IMR-90 (cell line): ENCODE measurements around the gene PCBP4. TPM values are rescaled to one million over a fixed set of nuclear protein-coding genes. Genes with fewer than 3 reads are reported as not detected.

Source experiments
- ATAC-seq: fragments of 200-7000 bp; cut with Tn5 transposase; 2 replicates; pipeline ENCODE4 v1.9.1; 2020; ENCODE audit warnings: low read depth, mild to moderate bottlenecking, moderate library complexity
- BruUV-seq: library from RNA; stranded (reverse); fragments of 400-500 nt; replicated peaks from 2 replicates; lab custom pipeline; 2021; lab: Mats Ljungman, UMichigan
- CTCF ChIA-PET: fragments of 300-600 bp; formaldehyde crosslinking; extraction: SDS; loops from one replicate; lab custom pipeline; 2021; ENCODE audit warnings: antibody characterized with exemption; lab: Yijun Ruan, JAX
- POLR2A ChIA-PET: fragments of 300-600 bp; sonication (Branson Sonifier 250); formaldehyde crosslinking; loops from one replicate; lab custom pipeline; 2022; ENCODE audit warnings: antibody characterized with exemption; ENCODE audit not compliant: unreplicated experiment; lab: Charles Lee
- DNase-seq: peaks from one replicate; pipeline ENCODE4 v3.0.0; 2013
- H2AFZ ChIP-seq: replicated peaks from 2 replicates; pipeline ENCODE3; 2013; ENCODE audit warnings: low read length, mild to moderate bottlenecking; ENCODE audit not compliant: poor library complexity
- H2AK5ac ChIP-seq: 2 replicates; pipeline ENCODE4 v1.6.1; 2013; ENCODE audit warnings: low read depth, low read length, inconsistent platforms
- H2AK9ac ChIP-seq: replicated peaks from 2 replicates; pipeline ENCODE3; 2013; ENCODE audit warnings: mild to moderate bottlenecking, low read depth, low read length, moderate library complexity; ENCODE audit not compliant: poor library complexity
- H2BK120ac ChIP-seq: 2 replicates; pipeline ENCODE4 v1.6.1; 2013; ENCODE audit warnings: low read depth, low read length, inconsistent platforms
- H2BK15ac ChIP-seq: 3 replicates; pipeline ENCODE4 v1.6.1; 2013; ENCODE audit warnings: low read depth, low read length, inconsistent platforms
- H2BK20ac ChIP-seq: 2 replicates; pipeline ENCODE4 v1.6.1; 2013; ENCODE audit warnings: low read depth, mild to moderate bottlenecking, inconsistent platforms, low read length, moderate library complexity
- H2BK5ac ChIP-seq: 2 replicates; pipeline ENCODE4 v1.6.1; 2013; ENCODE audit warnings: mild to moderate bottlenecking, low read depth, low read length, inconsistent platforms; ENCODE audit not compliant: poor library complexity, severe bottlenecking
- H3K14ac ChIP-seq: replicated peaks from 2 replicates; pipeline ENCODE4 v1.6.1; 2013; ENCODE audit warnings: low read depth, low read length, inconsistent platforms
- H3K18ac ChIP-seq: 2 replicates; pipeline ENCODE4 v1.6.1; 2013; ENCODE audit warnings: low read depth, low read length, control low read depth
- H3K23ac ChIP-seq: 2 replicates; pipeline ENCODE4 v1.6.1; 2013; ENCODE audit warnings: low read depth, low read length, inconsistent platforms
- H3K27ac ChIP-seq: 2 replicates; pipeline ENCODE4 v1.5.1; 2013; ENCODE audit warnings: mild to moderate bottlenecking, control low read depth, low read length; ENCODE audit not compliant: insufficient read depth
- H3K27me3 ChIP-seq: 2 replicates; pipeline ENCODE4 v1.6.1; 2013; ENCODE audit warnings: low read length; ENCODE audit not compliant: control insufficient read depth, insufficient read depth
- H3K36me3 ChIP-seq: 2 replicates; pipeline ENCODE4 v1.6.1; 2013; ENCODE audit warnings: low read length, mixed read lengths; ENCODE audit not compliant: control insufficient read depth, insufficient read depth
- H3K4ac ChIP-seq: 2 replicates; pipeline ENCODE4 v1.6.1; 2013; ENCODE audit warnings: low read depth, low read length, inconsistent platforms
- H3K4me1 ChIP-seq: 2 replicates; pipeline ENCODE4 v1.6.1; 2013; ENCODE audit warnings: low read length, mixed read lengths; ENCODE audit not compliant: control insufficient read depth, insufficient read depth
- H3K4me2 ChIP-seq: 2 replicates; pipeline ENCODE4 v1.6.1; 2013; ENCODE audit warnings: low read depth, mild to moderate bottlenecking, control low read depth, low read length, moderate library complexity
- H3K4me3 ChIP-seq: 2 replicates; pipeline ENCODE4 v1.5.1; 2013; ENCODE audit warnings: low read depth, mild to moderate bottlenecking, control low read depth, low read length, moderate library complexity; ENCODE audit not compliant: insufficient read depth
- H3K56ac ChIP-seq: 2 replicates; pipeline ENCODE4 v1.6.1; 2013; ENCODE audit warnings: low read length, inconsistent platforms; ENCODE audit not compliant: insufficient read depth; ENCODE audit errors: extremely low read depth
- H3K79me1 ChIP-seq, 2 experiments: 2 replicates each; pipeline ENCODE4 v1.6.1; 2013; ENCODE audit warnings: low read length in 2 of 2, inconsistent platforms in 1 of 2, low read depth in 1 of 2
- H3K9ac ChIP-seq: 2 replicates; pipeline ENCODE4 v1.6.1; 2013; ENCODE audit warnings: low read depth, low read length, control low read depth
- H3K9me1 ChIP-seq: 2 replicates; pipeline ENCODE4 v1.6.1; 2013; ENCODE audit warnings: low read length, inconsistent platforms; ENCODE audit not compliant: insufficient read depth
- H3K9me3 ChIP-seq: 2 replicates; pipeline ENCODE4 v1.6.1; 2013; ENCODE audit warnings: low read length; ENCODE audit not compliant: control insufficient read depth, insufficient read depth
- H4K20me1 ChIP-seq: 2 replicates; pipeline ENCODE4 v1.6.1; 2013; ENCODE audit warnings: low read length, inconsistent platforms; ENCODE audit not compliant: insufficient read depth
- H4K5ac ChIP-seq: 2 replicates; pipeline ENCODE4 v1.6.1; 2013; ENCODE audit warnings: mild to moderate bottlenecking, low read depth, low read length, control low read depth
- H4K8ac ChIP-seq, 2 experiments: 2 replicates each; pipeline ENCODE4 v1.6.1; 2013; ENCODE audit warnings: low read depth in 2 of 2, low read length in 2 of 2, control low read depth in 1 of 2, inconsistent platforms in 1 of 2
- H4K91ac ChIP-seq: 2 replicates; pipeline ENCODE4 v1.6.1; 2013; ENCODE audit warnings: low read depth, low read length, inconsistent platforms; ENCODE audit not compliant: insufficient read depth
- BHLHE40 ChIP-seq: fragments of 150-350 bp; IDR thresholded peaks from 2 replicates; pipeline ENCODE4 v1.6.1; 2016; ENCODE audit warnings: mild to moderate bottlenecking, low read depth, low read length
- CEBPB ChIP-seq: IDR thresholded peaks from 2 replicates; pipeline ENCODE4 v1.6.1; 2012; ENCODE audit warnings: low read depth, low read length, improper control_type of control experiment
- CHD1 ChIP-seq: IDR thresholded peaks from 2 replicates; pipeline ENCODE4 v1.6.1; 2012; ENCODE audit warnings: low read depth, low read length, improper control_type of control experiment
- CTCF ChIP-seq: conservative IDR thresholded peaks from 2 replicates; pipeline ENCODE4 v1.5.1; 2012; ENCODE audit warnings: mild to moderate bottlenecking, low read depth, low read length, improper control_type of control experiment
- MAFK ChIP-seq: IDR thresholded peaks from 2 replicates; pipeline ENCODE4 v1.6.1; 2012; ENCODE audit warnings: low read depth, low read length, improper control_type of control experiment
- MAZ ChIP-seq: IDR thresholded peaks from 2 replicates; pipeline ENCODE4 v1.6.1; 2012; ENCODE audit warnings: low read depth, mild to moderate bottlenecking, low read length, improper control_type of control experiment, moderate library complexity, borderline replicate concordance
- NFE2L2 ChIP-seq: fragments of 150-350 bp; IDR thresholded peaks from 2 replicates; pipeline ENCODE4 v1.6.1; 2016; ENCODE audit warnings: low read depth, mild to moderate bottlenecking, low read length
- POLR2A ChIP-seq: IDR thresholded peaks from 2 replicates; pipeline ENCODE4 v1.6.1; 2012; ENCODE audit warnings: mild to moderate bottlenecking, low read depth, low read length
- RAD21 ChIP-seq: IDR thresholded peaks from 2 replicates; pipeline ENCODE4 v1.6.1; 2012; ENCODE audit warnings: low read length, improper control_type of control experiment
- RCOR1 ChIP-seq: IDR thresholded peaks from 2 replicates; pipeline ENCODE4 v1.6.1; 2012; ENCODE audit warnings: mild to moderate bottlenecking, low read length, improper control_type of control experiment; ENCODE audit not compliant: insufficient replicate concordance
- RFX5 ChIP-seq: IDR thresholded peaks from 2 replicates; pipeline ENCODE4 v1.8.0; 2012; ENCODE audit warnings: low read depth, mild to moderate bottlenecking, low read length, moderate library complexity
- SMC3 ChIP-seq: fragments of 150-350 bp; IDR thresholded peaks from 2 replicates; pipeline ENCODE4 v1.6.1; 2016; ENCODE audit warnings: low read depth, mild to moderate bottlenecking, antibody characterized with exemption, low read length, moderate library complexity
- USF2 ChIP-seq: fragments of 150-350 bp; IDR thresholded peaks from 2 replicates; pipeline ENCODE4 v1.6.1; 2017; ENCODE audit warnings: mild to moderate bottlenecking, antibody characterized with exemption, low read length, low read depth
- WGBS, 2 experiments: methylation state at CpG; one replicate each; pipeline versions ENCODE4 v1.1.5 to v1.1.7; 2013; ENCODE audit warnings: missing lambda C conversion rate in 2 of 2; ENCODE audit not compliant: insufficient read length in 1 of 2; ENCODE audit errors: extremely low coverage in 2 of 2; 5-methylcytosine and 5-hydroxymethylcytosine counted together
- dilution Hi-C: fragments of 300-500 bp; cut with HindIII; formaldehyde crosslinking; loops from one replicate; pipeline ENCODE4 v1.14.3; 2018; ENCODE audit warnings: low sequenced_read_pairs; ENCODE audit not compliant: unreplicated experiment
- in situ Hi-C: fragments of 300-500 bp; cut with MboI; formaldehyde crosslinking; loops from 3 replicates; pipeline ENCODE4 v1.14.3; 2019; ENCODE audit warnings: low sequenced_read_pairs, inconsistent platforms, mixed read lengths
- intact Hi-C: fragments of 100-400 bp; cut with micrococcal nuclease; formaldehyde crosslinking; loops from 2 replicates; pipeline ENCODE4 v1.10.0; 2022
- polyA plus RNA-seq, 3 experiments: library from polyadenylated mRNA; depleted of rRNA; stranded (reverse); fragments of >200 nt; gene quantifications; 2 replicates each; pipeline ENCODE4 v1.2.3, GENCODE V29; 2012; ENCODE audit warnings: low replicate concordance in 1 of 3
- total RNA-seq: library from RNA; depleted of rRNA; stranded (reverse); fragments of >200 nt; gene quantifications from 2 replicates; pipeline ENCODE4 v1.2.3, GENCODE V29; 2012

The PCBP4 gene
- total and polyA plus RNA-seq, 2 of the 4 experiments (the other 2 are of a cell fraction): 70.8 to 110 TPM

- H3K14ac ChIP-seq: no peak overlapping the region; the same call in 1 of the 2 replicates
- no peak overlapping the region for H2BK15ac ChIP-seq
- peaks cover under 1% of the 10 kb centered on the region; the same call in 1 of the 2 replicates for H3K36me3 ChIP-seq
- peak overlapping the region; percentile 79; the same call in 1 of the 2 replicates for H3K27ac ChIP-seq
- H3K4ac ChIP-seq: peak overlapping the region; percentile 91
- ChIA-PET POLR2A (no interaction called here), CTCF (interaction anchor here (1.2 kb wide), 1 partner anchor 30 kb away, joined by 10 read pairs; the partner anchor contains the start of gene ABHD14B)
- H3K79me1 ChIP-seq: peaks cover 18 to 38% of the 10 kb centered on the region in 2 experiments; a peak in 3 of 4 replicates
- peak overlapping the region; percentile 97 for H2AK5ac ChIP-seq
- ATAC-seq (no peak), DNase-seq (no peak)
- intact Hi-C loops (loop anchor here (2.0 to 5.0 kb wide), 5 partner anchors 39 to 253 kb away; partner anchors contain the start of genes ACY1 and RPL29), dilution Hi-C loops (no loop called here), in situ Hi-C loops (loop anchor here (25.0 kb wide), 1 partner anchor 556 kb away; the partner anchor contains the start of genes MANF and RBM15B)
- peak overlapping the region; percentile 95 for H2AK9ac ChIP-seq
- peaks cover 13% of the 10 kb centered on the region for H3K4me1 ChIP-seq
- no peaks in the 10 kb centered on the region for H3K9me3 ChIP-seq
- H3K56ac ChIP-seq: no peak overlapping the region
- H3K9me1 ChIP-seq: peaks cover 12% of the 10 kb centered on the region
- H2AFZ ChIP-seq: peak overlapping the region; percentile 94
- H4K91ac ChIP-seq: peak overlapping the region; percentile 90
- peaks cover 9% of the 10 kb centered on the region for H4K20me1 ChIP-seq
- H3K4me2 ChIP-seq: no peak overlapping the region
- 93% methylated on average over 8 of the region's 21 CpGs; no CpG with 5 or more reads in 1 of the 2 experiments for WGBS, 2 experiments
- H3K4me3 ChIP-seq: no peak overlapping the region
- no TSS peak for BruUV-seq
- H3K23ac ChIP-seq: 0 out of 2 replicates have a peak overlapping the region, but pooled peaks have one; percentile 35
- no peak overlapping the region for H2BK20ac ChIP-seq
- peak overlapping the region; percentile 98 for H4K5ac ChIP-seq
- no peaks in the 10 kb centered on the region for H3K27me3 ChIP-seq
- peak overlapping the region; percentile 44 for H2BK120ac ChIP-seq
- H2BK5ac ChIP-seq: peak overlapping the region; percentile 79
- no peak overlapping the region for H3K18ac ChIP-seq
- peak overlapping the region; percentile 97; a peak in 3 of 4 replicates for H4K8ac ChIP-seq
- no peak overlapping the region for H3K9ac ChIP-seq
- TF ChIP-seq CHD1: no peak
- TF ChIP-seq RFX5: no peak
- TF ChIP-seq RCOR1: no peak
- no peak for TF ChIP-seq SMC3
- TF ChIP-seq CTCF: no peak
- no peak for TF ChIP-seq USF2
- no peak for TF ChIP-seq RAD21
- TF ChIP-seq MAZ: no peak
- TF ChIP-seq BHLHE40: no peak
- no peak for TF ChIP-seq CEBPB
- TF ChIP-seq POLR2A: no peak
- no peak for TF ChIP-seq NFE2L2
- TF ChIP-seq MAFK: no peak
These were observed 23.5 kb downstream of the PCBP4 start for GRCh38 chr3:51943451-51944391.
